KMS-11 (cell line): Measurements from ENCODE around the gene GIMAP2.

Experiments used
- H2AFZ ChIP-seq: fragments of 200-600 bp; sonication (generic); 2 replicates; pipeline ENCODE4 v1.6.1; 2016; ENCODE audit warnings: antibody characterized with exemption, mixed run types, low read depth
- H3K27ac ChIP-seq: fragments of 200-600 bp; sonication (generic); 2 replicates; pipeline ENCODE4 v1.6.1; 2016; ENCODE audit warnings: mild to moderate bottlenecking, mixed run types
- H3K27me3 ChIP-seq: fragments of 200-600 bp; sonication (generic); 2 replicates; pipeline ENCODE4 v1.6.1; 2017; ENCODE audit warnings: mild to moderate bottlenecking, low read depth, mixed run types, moderate library complexity; ENCODE audit not compliant: insufficient read depth
- H3K36me3 ChIP-seq: fragments of 200-600 bp; sonication (generic); 2 replicates; pipeline ENCODE4 v1.6.1; 2017; ENCODE audit warnings: mild to moderate bottlenecking, mixed run types; ENCODE audit not compliant: insufficient read depth
- H3K4me1 ChIP-seq: fragments of 200-600 bp; sonication (generic); 2 replicates; pipeline ENCODE4 v1.6.1; 2016; ENCODE audit warnings: mild to moderate bottlenecking, low read depth, mixed run types; ENCODE audit not compliant: poor library complexity, severe bottlenecking
- H3K4me2 ChIP-seq: fragments of 200-600 bp; sonication (generic); 2 replicates; pipeline ENCODE4 v1.7.0; 2016; ENCODE audit warnings: mild to moderate bottlenecking, mixed run types
- H3K4me3 ChIP-seq: fragments of 200-600 bp; sonication (generic); IDR thresholded peaks from 2 replicates; pipeline ENCODE4 v1.6.1; 2017; ENCODE audit warnings: low read depth, low read length, mixed read lengths; ENCODE audit not compliant: insufficient read depth
- H3K79me2 ChIP-seq: fragments of 200-600 bp; sonication (generic); 2 replicates; pipeline ENCODE4 v1.6.1; 2016; ENCODE audit warnings: low read depth, mixed run types; ENCODE audit not compliant: insufficient read depth
- H3K9ac ChIP-seq: fragments of 200-600 bp; sonication (generic); 2 replicates; pipeline ENCODE4 v1.6.1; 2016; ENCODE audit warnings: mild to moderate bottlenecking, mixed run types
- H4K20me1 ChIP-seq: fragments of 200-600 bp; sonication (generic); 2 replicates; pipeline ENCODE4 v1.6.1; 2016; ENCODE audit warnings: mild to moderate bottlenecking, mixed run types; ENCODE audit not compliant: insufficient read depth
- CTCF ChIP-seq: fragments of 200-600 bp; sonication (generic); conservative IDR thresholded peaks from 2 replicates; pipeline ENCODE4 v1.6.1; 2017; ENCODE audit warnings: low read depth, mild to moderate bottlenecking, antibody characterized with exemption, low read length, moderate library complexity, mixed read lengths

The GIMAP2 gene

DNA sequence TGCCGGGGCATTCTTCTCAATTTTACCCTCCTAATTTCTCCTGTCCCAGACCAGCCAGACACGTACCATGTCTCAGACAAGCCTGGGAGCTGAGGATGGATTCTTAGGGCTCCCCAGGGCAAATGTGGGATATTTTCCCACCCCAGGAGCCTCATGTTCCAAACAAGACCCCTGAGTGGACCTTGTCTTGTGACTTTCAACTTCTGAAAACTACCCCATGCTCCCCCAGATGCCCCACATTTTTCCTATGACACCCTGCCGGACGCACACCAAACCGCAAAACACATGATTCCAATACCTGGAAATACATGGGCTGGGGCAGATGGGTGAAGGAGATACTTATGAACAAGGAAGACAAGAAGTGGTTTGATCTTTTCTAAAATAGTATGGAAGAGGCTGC, 52.6 kb downstream of the GIMAP2 start:
- H3K79me2 ChIP-seq = no peaks in the 10 kb centered on the region
- no peaks in the 10 kb centered on the region for H3K36me3 ChIP-seq
- H3K27me3 ChIP-seq = no peaks in the 10 kb centered on the region
- H3K4me3 ChIP-seq = no peak overlapping the region
- TF ChIP-seq CTCF = no peak
- H2AFZ ChIP-seq = no peak overlapping the region
- no peak overlapping the region for H3K27ac ChIP-seq
- H3K4me1 ChIP-seq = no peaks in the 10 kb centered on the region
- no peaks in the 10 kb centered on the region for H4K20me1 ChIP-seq
- H3K9ac ChIP-seq = no peak overlapping the region
- no peak overlapping the region for H3K4me2 ChIP-seq

DNA sequence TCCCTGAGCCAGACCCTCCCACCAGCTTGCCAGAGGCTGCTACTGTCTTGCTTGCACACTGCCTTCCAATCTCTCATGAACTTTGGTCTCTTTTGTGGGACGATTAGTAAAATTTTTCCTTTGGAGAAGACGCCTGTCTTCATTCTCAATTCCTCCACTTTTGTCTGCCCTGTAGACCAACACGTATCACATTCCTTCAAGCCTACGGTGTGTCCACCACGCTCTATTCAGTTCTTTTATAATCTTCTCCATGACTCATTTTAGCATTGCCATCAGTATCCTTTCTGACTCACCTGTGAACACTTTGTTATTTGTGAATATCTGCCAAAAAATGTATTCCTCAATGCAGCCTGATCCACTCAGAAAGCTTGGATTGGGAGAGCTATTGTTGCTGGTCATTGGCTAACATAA, 53.1 kb downstream of the GIMAP2 start:
- Histone ChIP-seq H3K4me1 (no peaks in the 10 kb centered on the region), H3K9ac (no peak overlapping the region), H3K4me2 (no peak overlapping the region), H3K4me3 (no peak overlapping the region), H3K27ac (no peak overlapping the region), H3K27me3 (no peaks in the 10 kb centered on the region), H2AFZ (no peak overlapping the region), H4K20me1 (no peaks in the 10 kb centered on the region), H3K36me3 (no peaks in the 10 kb centered on the region), H3K79me2 (no peaks in the 10 kb centered on the region)
- no peak for TF ChIP-seq CTCF

GRCh38 chr7:150739033-150739432, 53.5 kb downstream of the GIMAP2 start:
- Histone ChIP-seq H3K4me2 (no peak overlapping the region), H3K9ac (no peak overlapping the region), H3K36me3 (no peaks in the 10 kb centered on the region), H3K4me3 (no peak overlapping the region), H4K20me1 (no peaks in the 10 kb centered on the region), H3K79me2 (no peaks in the 10 kb centered on the region), H3K27me3 (no peaks in the 10 kb centered on the region), H2AFZ (no peak overlapping the region), H3K4me1 (no peaks in the 10 kb centered on the region), H3K27ac (no peak overlapping the region)
- TF ChIP-seq CTCF = no peak

- Histone ChIP-seq H3K27me3 (no peaks in the 10 kb centered on the region), H3K4me1 (no peaks in the 10 kb centered on the region), H3K4me2 (no peak overlapping the region), H4K20me1 (no peaks in the 10 kb centered on the region), H3K79me2 (no peaks in the 10 kb centered on the region), H3K4me3 (no peak overlapping the region), H2AFZ (no peak overlapping the region), H3K36me3 (no peaks in the 10 kb centered on the region), H3K9ac (no peak overlapping the region), H3K27ac (no peak overlapping the region)
- TF ChIP-seq CTCF = no peak
Observed at GRCh38 chr7:150740053-150740452, 54.5 kb downstream of the GIMAP2 start.
